ENCODE results near the gene PEX5L.

DNA sequence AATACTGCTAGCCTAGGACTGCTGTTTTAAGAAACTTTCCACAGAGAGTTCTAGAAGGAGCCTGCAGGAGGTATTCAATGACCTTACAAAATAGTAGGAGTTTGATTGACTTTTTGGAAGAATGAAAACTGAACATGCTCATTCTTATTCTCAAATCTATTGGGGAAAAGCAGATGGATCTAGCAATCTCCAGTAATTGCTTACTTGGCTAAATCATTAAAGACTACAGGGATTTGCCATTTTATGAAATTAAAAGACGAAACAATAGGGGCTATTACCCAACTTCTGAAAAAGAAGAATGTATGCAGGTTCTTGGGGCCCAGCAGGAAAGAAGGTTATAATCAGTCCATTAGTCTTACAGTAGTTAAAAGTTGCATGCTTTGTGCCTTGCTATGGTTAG is 29.9 kb upstream of the PEX5L start:
- no peak for TF ChIP-seq GATA2 (IDR thresholded peaks at IDR 0.05; ENCODE audit: low read depth, low read length)
- no peak for TF ChIP-seq GATA3 (IDR thresholded peaks at IDR 0.05; ENCODE audit: low read depth, low read length)

Data from SH-SY5Y (cell line).